Neural cell (in vitro differentiated cells): ENCODE results near the gene TOMM40. TPM values are rescaled to one million over a fixed set of nuclear protein-coding genes. Genes with fewer than 3 reads are reported as not detected.

Experiments used
- H2AFZ ChIP-seq: fragments of 200-600, 300-800 bp; sonication (generic), shearing (Covaris generic); 2 replicates; pipeline ENCODE4 v1.6.0; 2014; ENCODE audit warnings: low read depth, mild to moderate bottlenecking, antibody characterized with exemption, low read length, moderate library complexity
- H3F3A ChIP-seq: fragments of 200-600 bp; shearing (Covaris generic); 2 replicates; pipeline ENCODE4 v1.6.1; 2016; ENCODE audit warnings: mild to moderate bottlenecking, moderate library complexity, mixed read lengths, antibody characterized with exemption, low read length; ENCODE audit not compliant: insufficient read depth, poor library complexity, severe bottlenecking
- H3K27ac ChIP-seq: fragments of 200-600, 300-800 bp; sonication (generic), shearing (Covaris generic); 2 replicates; pipeline ENCODE4 v1.5.1; 2014; ENCODE audit warnings: mild to moderate bottlenecking, low read length, moderate library complexity
- H3K27me3 ChIP-seq: fragments of 300-800, 200-600 bp; sonication (generic), shearing (Covaris generic); 2 replicates; pipeline ENCODE4 v1.6.0; 2014; ENCODE audit warnings: mild to moderate bottlenecking, low read depth, low read length, moderate library complexity; ENCODE audit not compliant: insufficient read depth
- H3K36me3 ChIP-seq: fragments of 300-800, 200-600 bp; sonication (generic), shearing (Covaris generic); 2 replicates; pipeline ENCODE4 v1.5.1; 2014; ENCODE audit warnings: mild to moderate bottlenecking, antibody characterized with exemption, low read length, moderate library complexity; ENCODE audit not compliant: insufficient read depth
- H3K4me2 ChIP-seq: fragments of 300-800, 200-600 bp; sonication (generic), shearing (Covaris generic); 2 replicates; pipeline ENCODE4 v1.6.0; 2014; ENCODE audit warnings: mild to moderate bottlenecking, low read length
- H3K4me3 ChIP-seq: fragments of 300-800, 200-600 bp; sonication (generic), shearing (Covaris generic); 2 replicates; pipeline ENCODE4 v1.5.1; 2014; ENCODE audit warnings: mild to moderate bottlenecking, low read length, moderate library complexity
- H3K79me2 ChIP-seq: fragments of 200-600 bp; shearing (Covaris generic); replicated peaks from 2 replicates; pipeline ENCODE4 v1.6.0; 2014; ENCODE audit warnings: mild to moderate bottlenecking, low read length, moderate library complexity; ENCODE audit not compliant: insufficient read depth
- H3K9ac ChIP-seq: fragments of 300-800, 200-600 bp; sonication (generic), shearing (Covaris generic); 2 replicates; pipeline ENCODE4 v1.6.1; 2016; ENCODE audit warnings: mild to moderate bottlenecking, low read length, mixed read lengths
- H3K9me2 ChIP-seq: fragments of 200-600 bp; shearing (Covaris generic); 2 replicates; pipeline ENCODE4 v1.6.1; 2016; ENCODE audit warnings: mild to moderate bottlenecking, low read length, mixed read lengths; ENCODE audit not compliant: insufficient read depth
- H3K9me3 ChIP-seq: fragments of 200-600, 300-800 bp; sonication (generic), shearing (Covaris generic); 2 replicates; pipeline ENCODE4 v1.6.1; 2016; ENCODE audit warnings: mild to moderate bottlenecking, mixed run types, low read length, moderate library complexity, mixed read lengths
- H4K20me1 ChIP-seq: fragments of 200-600 bp; shearing (Covaris generic); 2 replicates; pipeline ENCODE4 v1.6.1; 2016; ENCODE audit warnings: mild to moderate bottlenecking, mixed run types; ENCODE audit not compliant: insufficient read depth
- EP300 ChIP-seq: fragments of 450-650 bp; conservative IDR thresholded peaks from 2 replicates; pipeline ENCODE4 v1.6.1; 2014; ENCODE audit warnings: antibody characterized with exemption, mild to moderate bottlenecking, moderate library complexity; ENCODE audit not compliant: poor library complexity, severe bottlenecking
- EZH2 ChIP-seq: fragments of 200-600, 300-800 bp; shearing (Covaris generic), sonication (generic); IDR thresholded peaks from 2 replicates; pipeline ENCODE4 v1.6.1; 2014; ENCODE audit warnings: antibody characterized with exemption, low read length, borderline replicate concordance, mild to moderate bottlenecking; ENCODE audit not compliant: insufficient read depth, poor library complexity, severe bottlenecking
- MXI1 ChIP-seq: fragments of 450-650 bp; conservative IDR thresholded peaks from 2 replicates; pipeline ENCODE4 v1.6.1; 2014; ENCODE audit warnings: antibody characterized with exemption, mild to moderate bottlenecking; ENCODE audit not compliant: poor library complexity, severe bottlenecking
- POLR2AphosphoS5 ChIP-seq: IDR thresholded peaks from 2 replicates; pipeline ENCODE4 v1.6.1; 2012
- RAD21 ChIP-seq: fragments of 450-650 bp; conservative IDR thresholded peaks from 2 replicates; pipeline ENCODE4 v1.6.1; 2014; ENCODE audit warnings: antibody characterized with exemption, mild to moderate bottlenecking, moderate library complexity
- SMC3 ChIP-seq: fragments of 450-650 bp; conservative IDR thresholded peaks from 2 replicates; pipeline ENCODE4 v1.6.1; 2014; ENCODE audit warnings: antibody characterized with exemption, mild to moderate bottlenecking, moderate library complexity; ENCODE audit not compliant: poor library complexity
- TAF1 ChIP-seq: IDR thresholded peaks from 2 replicates; pipeline ENCODE4 v1.6.1; 2012; ENCODE audit warnings: low read depth
- polyA plus RNA-seq: library from polyadenylated mRNA; depleted of rRNA; stranded (reverse); fragments of >200 nt; gene quantifications from 2 replicates; pipeline ENCODE4 v1.2.3, GENCODE V29; 2014
- TF ChIP-seq, protein P1 (sequence below): IDR thresholded peaks from 2 replicates; pipeline ENCODE4 v1.6.1; 2012; ENCODE audit warnings: borderline replicate concordance
- TF ChIP-seq, protein P2 (sequence below): fragments of 450-650 bp; IDR thresholded peaks from 2 replicates; pipeline ENCODE4 v1.5.1; 2014; ENCODE audit warnings: antibody characterized with exemption, mild to moderate bottlenecking, moderate library complexity; ENCODE audit not compliant: poor library complexity, severe bottlenecking

TOMM40 gene
- polyA plus RNA-seq, 1 donor from 2014 or later = 48.4 TPM

DNA sequence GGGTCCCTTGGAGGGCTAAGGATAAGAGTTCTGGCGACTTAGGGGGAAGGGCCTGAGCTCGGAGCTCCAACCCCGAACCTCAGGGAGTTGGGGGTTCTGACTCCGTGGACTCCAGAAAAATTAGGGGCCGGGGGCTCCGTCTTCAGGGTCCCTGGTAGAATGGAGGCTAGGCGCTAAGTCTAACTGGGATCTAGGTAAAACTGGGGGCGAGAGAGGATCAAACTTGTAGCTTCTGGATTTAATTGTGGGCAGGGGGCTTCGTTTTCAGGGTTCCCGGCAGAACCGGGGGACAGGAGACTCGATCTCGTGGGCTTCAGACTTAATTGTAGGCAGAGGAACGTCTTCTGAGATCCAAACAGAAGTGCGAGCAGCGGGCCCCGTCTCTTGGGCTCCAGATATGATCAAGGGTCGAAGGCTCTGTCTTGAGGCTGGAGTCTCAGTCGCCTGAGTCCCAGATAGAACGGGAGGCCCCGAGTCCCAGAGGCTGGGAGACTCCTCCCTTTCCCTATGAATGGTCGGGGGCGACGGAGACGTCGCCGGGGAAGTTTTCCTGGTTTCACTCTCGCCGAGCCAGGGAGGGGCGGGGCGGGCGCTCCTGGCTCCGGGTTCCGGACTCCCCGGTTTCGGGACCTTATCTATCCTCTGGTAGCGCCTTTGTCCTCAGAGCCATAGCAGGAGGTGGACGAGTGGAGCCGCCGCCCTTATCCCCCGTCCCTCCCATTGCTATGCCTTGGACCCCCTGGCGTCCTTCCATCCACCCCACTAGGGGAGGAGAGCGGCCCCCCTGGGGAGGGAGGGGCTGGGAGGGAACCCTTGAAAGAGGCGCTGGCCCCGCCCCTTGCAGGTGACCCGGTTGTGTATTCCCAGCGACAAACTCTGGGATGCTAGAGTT lies 43.7 kb upstream of the TOMM40 start:
- H4K20me1 ChIP-seq = no peaks in the 10 kb centered on the region
- H3F3A ChIP-seq = no peaks in the 10 kb centered on the region
- H2AFZ ChIP-seq = peak overlapping the region; percentile 45
- peak overlapping the region; percentile 94 for H3K4me3 ChIP-seq
- H3K36me3 ChIP-seq = no peaks in the 10 kb centered on the region
- TF ChIP-seq, protein P1, sequence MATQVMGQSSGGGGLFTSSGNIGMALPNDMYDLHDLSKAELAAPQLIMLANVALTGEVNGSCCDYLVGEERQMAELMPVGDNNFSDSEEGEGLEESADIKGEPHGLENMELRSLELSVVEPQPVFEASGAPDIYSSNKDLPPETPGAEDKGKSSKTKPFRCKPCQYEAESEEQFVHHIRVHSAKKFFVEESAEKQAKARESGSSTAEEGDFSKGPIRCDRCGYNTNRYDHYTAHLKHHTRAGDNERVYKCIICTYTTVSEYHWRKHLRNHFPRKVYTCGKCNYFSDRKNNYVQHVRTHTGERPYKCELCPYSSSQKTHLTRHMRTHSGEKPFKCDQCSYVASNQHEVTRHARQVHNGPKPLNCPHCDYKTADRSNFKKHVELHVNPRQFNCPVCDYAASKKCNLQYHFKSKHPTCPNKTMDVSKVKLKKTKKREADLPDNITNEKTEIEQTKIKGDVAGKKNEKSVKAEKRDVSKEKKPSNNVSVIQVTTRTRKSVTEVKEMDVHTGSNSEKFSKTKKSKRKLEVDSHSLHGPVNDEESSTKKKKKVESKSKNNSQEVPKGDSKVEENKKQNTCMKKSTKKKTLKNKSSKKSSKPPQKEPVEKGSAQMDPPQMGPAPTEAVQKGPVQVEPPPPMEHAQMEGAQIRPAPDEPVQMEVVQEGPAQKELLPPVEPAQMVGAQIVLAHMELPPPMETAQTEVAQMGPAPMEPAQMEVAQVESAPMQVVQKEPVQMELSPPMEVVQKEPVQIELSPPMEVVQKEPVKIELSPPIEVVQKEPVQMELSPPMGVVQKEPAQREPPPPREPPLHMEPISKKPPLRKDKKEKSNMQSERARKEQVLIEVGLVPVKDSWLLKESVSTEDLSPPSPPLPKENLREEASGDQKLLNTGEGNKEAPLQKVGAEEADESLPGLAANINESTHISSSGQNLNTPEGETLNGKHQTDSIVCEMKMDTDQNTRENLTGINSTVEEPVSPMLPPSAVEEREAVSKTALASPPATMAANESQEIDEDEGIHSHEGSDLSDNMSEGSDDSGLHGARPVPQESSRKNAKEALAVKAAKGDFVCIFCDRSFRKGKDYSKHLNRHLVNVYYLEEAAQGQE = peak; percentile 23
- TF ChIP-seq RAD21 = no peak
- H3K79me2 ChIP-seq = peaks cover 32% of the 10 kb centered on the region
- H3K9me3 ChIP-seq = no peaks in the 10 kb centered on the region
- peak overlapping the region; percentile 33 for H3K27ac ChIP-seq
- H3K9me2 ChIP-seq = no peaks in the 10 kb centered on the region
- H3K27me3 ChIP-seq = no peaks in the 10 kb centered on the region
- peak overlapping the region; percentile 95 for H3K9ac ChIP-seq
- H3K4me2 ChIP-seq = peak overlapping the region; percentile 90

DNA sequence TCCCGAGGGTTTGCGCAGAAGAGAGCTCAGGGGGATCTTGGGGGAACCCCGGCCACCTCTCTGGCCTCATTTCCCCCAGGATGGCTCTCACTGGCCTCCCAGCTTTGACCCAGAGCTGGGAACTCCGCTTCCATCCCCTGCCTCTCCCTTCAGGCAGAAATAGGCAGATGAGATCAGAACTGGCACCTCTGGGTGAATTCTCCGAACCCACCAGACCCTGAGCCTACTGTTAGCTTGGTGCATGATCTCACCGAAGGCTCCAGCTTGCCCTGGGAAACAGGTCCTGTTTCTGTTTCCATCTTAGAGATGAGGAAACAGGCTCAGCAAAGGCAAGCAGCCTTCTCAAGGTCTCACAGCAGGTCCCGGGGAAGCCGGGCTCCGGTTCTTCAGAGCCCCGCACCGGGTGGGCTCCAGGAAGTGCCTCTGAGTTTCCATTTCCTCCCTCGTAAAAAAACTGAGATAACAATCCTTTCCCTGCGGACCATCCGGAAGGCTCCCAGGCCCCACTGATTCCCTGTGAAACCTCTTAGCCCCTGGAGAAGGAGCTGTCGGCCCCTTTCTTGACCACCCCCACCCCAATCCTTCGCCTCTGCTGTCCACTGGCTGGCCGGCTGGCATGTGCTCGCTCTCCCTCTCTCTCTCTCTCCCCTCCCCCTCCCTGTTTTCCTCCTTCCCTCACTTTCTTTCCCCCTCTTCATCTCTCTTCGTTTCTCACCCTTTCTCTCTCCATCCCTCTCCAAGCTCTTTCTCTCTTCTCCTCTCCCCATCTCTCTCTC lies 42.8 kb upstream of the TOMM40 start:
- H3K27me3 ChIP-seq = no peaks in the 10 kb centered on the region
- H3F3A ChIP-seq = no peaks in the 10 kb centered on the region
- H3K36me3 ChIP-seq = no peaks in the 10 kb centered on the region
- H3K9me2 ChIP-seq = no peaks in the 10 kb centered on the region
- H4K20me1 ChIP-seq = no peaks in the 10 kb centered on the region
- peak overlapping the region; percentile 27 for H2AFZ ChIP-seq
- H3K4me2 ChIP-seq = peak overlapping the region; percentile 90
- no peaks in the 10 kb centered on the region for H3K9me3 ChIP-seq
- H3K9ac ChIP-seq = peak overlapping the region; percentile 95
- H3K27ac ChIP-seq = peak overlapping the region; percentile 33
- TF ChIP-seq EZH2 (no peak), MXI1 (no peak), RAD21 (no peak), SMC3 (no peak), POLR2AphosphoS5 (no peak), EP300 (no peak), TAF1 (no peak)
- TF ChIP-seq, protein P2, sequence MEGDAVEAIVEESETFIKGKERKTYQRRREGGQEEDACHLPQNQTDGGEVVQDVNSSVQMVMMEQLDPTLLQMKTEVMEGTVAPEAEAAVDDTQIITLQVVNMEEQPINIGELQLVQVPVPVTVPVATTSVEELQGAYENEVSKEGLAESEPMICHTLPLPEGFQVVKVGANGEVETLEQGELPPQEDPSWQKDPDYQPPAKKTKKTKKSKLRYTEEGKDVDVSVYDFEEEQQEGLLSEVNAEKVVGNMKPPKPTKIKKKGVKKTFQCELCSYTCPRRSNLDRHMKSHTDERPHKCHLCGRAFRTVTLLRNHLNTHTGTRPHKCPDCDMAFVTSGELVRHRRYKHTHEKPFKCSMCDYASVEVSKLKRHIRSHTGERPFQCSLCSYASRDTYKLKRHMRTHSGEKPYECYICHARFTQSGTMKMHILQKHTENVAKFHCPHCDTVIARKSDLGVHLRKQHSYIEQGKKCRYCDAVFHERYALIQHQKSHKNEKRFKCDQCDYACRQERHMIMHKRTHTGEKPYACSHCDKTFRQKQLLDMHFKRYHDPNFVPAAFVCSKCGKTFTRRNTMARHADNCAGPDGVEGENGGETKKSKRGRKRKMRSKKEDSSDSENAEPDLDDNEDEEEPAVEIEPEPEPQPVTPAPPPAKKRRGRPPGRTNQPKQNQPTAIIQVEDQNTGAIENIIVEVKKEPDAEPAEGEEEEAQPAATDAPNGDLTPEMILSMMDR = no peak
- TF ChIP-seq, protein P1 = no peak
- peak overlapping the region; percentile 94 for H3K4me3 ChIP-seq
- peaks cover 34% of the 10 kb centered on the region for H3K79me2 ChIP-seq
